Umbilical cord (tissue), 2 donors: ENCODE measurements around the gene DAPL1. TPM values are rescaled to one million over a fixed set of nuclear protein-coding genes. Genes with fewer than 3 reads are reported as not detected.

Experiments
- DNase-seq: peaks from one replicate; pipeline ENCODE4 v3.0.0-alpha.2; 2015; ENCODE audit warnings: low spot score
- total RNA-seq: library from RNA; depleted of rRNA; stranded (reverse); fragments of >200 nt; gene quantifications from one replicate; pipeline ENCODE4 v1.2.3, GENCODE V29; 2014; ENCODE audit warnings: low replicate concordance; ENCODE audit not compliant: insufficient read depth

DAPL1 gene, protein sequence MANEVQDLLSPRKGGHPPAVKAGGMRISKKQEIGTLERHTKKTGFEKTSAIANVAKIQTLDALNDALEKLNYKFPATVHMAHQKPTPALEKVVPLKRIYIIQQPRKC
- total RNA-seq = not detected

DNA sequence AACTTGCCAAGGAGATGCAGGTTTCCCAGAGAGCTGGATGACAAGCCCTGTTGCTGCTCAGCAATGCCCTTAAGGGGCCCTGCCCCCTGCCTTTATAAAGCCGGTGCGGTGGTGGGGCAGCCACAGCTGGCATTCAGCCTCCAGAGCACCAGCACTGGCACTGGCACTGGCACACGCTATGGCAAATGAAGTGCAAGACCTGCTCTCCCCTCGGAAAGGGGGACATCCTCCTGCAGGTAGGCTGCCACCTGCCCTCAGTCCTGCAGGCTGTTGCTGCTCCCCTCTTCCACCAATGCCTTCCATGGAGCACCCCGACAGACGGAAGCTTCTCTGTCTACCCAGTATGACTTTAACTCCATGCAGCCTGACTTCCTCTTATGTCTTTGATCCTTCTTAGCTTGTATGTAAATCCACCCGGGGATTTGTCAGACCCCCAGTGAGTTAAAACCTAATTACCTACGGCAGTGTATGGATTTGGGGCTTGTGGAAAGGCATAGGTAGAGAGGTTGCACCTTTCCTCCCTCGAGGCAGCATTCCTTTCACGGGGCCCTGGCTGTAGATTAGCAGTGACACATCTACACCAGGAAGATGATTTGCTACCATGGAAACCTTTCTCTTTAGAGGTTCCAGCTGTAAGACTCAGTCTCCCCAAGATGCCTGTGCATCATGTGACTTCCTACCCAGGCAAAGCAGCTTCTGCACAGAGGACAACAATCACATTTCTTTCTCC lies at the start of gene DAPL1:
Gene DAPL1 (plus strand): TSS at position 123 of the 730 bp plus-strand sequence. CDS start 56 bp downstream, at position 179.
- DNase-seq = no peak

DNA sequence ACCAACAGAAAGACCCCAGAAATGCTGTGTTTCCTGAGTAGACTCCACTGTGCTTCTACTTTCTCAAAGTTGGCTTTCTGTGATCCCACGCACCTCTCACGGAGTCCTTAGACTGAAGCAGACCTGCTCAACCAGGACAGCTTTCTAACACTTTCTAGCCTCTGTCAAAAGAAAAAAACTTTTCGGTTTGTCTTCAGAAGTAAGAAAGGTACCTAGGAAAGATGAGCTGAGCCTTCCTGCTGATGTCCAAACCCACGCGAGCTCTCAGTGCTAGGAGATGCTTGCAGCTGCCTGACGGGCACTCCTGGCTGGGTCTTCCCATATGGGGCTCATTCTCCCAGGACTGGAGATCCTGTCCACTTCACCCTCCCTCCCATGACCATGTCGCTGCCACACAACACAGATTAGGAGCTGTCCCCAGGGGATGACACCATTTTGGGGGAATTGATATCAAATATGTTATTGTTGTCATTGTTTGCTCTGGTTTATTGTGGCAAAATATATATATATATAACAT lies 49.2 kb upstream of the DAPL1 start:
- DNase-seq = no peak

DNA sequence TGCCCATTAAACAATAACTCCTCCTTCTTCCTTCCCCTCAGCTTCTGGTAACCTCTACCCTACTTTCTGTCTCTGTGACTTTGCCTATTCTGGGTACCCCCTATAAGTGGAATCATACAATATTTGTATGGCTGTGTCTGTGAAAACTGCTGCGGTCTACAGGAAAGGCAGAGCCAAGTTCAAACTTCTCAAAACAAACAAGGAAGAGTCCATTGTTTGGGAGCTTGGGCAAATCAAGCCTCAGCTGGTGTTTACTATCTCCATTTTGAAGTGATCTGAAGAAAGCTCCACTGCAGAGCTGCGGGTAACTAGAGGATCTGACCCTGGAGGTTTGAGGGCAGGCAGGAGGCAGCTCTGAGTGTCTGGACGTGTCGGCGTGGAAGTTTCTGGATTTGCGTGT lies 48.6 kb upstream of the DAPL1 start:
- DNase-seq = no peak

DNA sequence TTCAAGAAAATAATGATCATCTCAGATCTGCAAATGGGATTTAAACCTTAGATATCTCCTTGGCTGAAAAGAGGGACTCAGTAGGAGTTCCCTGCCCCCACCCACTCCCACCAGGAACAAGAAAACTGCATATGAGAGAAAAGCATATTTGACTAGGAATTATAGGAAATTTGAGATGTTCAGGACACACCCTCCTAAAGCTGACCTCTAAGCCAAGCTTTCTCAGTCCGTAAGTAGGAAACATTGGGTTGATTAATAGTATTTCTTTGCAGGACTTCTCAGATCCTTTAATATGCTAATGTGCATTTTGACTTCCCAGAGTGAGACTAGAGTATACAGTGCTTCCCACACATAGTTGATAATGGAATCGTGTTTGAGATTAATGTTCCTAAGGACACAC lies 47.8 kb upstream of the DAPL1 start:
- no peak for DNase-seq

DNA sequence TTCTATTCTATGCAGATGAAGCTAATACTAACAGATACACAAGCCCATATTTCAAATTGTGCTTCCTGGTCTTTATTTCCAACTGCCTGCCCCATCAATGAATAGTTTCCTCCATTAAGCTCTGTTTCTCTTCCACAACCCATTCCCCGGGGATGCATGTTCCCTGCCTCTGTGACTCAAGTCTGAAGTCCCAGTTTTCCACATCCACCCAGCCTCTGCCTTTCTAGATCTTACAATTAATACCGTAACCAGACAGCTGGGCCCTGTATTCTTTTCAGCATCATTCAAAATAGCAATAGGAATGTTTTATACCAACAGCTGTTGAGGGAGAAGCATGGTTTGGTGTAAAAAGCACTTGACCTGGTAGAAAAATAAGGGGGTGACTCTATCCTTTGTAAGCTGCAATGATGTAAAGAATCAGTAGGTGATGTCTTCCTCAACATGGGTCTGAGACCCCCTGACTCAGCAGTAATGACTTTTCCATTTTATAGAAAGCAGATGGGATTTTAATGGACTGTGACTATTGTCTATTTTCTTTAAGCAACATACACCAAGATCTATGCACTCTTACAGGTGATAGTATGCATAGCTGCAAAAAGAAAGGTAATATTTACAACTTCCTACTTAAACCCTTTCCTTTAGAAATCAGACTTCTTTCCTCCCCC lies 46.1 kb upstream of the DAPL1 start:
- no peak for DNase-seq

DNA sequence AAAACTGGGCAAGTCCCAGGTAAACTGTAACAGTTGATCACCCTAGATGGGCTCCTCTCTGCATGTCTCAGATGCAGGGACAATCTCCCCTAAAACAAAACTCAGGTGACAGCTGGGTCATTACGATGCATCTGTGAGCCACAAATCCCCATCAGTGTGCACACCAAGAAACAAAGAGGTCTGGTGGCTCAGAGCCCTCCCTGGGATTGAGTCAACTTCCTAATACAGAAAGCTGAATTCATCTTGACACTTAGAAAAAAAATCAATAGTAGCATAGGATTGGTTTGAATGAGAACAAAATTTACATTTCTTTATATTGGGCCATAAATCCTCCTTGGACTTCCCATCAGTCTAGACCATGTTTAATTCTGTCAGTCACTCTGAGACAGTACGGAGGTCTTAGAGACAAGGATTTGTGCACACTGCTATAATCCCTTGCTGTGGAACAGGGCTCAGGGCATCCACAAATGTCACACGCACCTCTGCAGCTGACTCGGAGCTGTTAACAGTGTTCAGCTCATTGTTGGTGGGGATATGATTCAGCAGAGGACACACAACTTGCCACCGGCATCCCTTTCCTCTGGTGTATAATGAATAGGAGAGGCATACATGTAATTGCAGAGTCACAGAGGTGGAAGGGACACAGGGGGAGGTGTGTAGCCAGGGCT lies 44.5 kb upstream of the DAPL1 start:
- no peak for DNase-seq

DNA sequence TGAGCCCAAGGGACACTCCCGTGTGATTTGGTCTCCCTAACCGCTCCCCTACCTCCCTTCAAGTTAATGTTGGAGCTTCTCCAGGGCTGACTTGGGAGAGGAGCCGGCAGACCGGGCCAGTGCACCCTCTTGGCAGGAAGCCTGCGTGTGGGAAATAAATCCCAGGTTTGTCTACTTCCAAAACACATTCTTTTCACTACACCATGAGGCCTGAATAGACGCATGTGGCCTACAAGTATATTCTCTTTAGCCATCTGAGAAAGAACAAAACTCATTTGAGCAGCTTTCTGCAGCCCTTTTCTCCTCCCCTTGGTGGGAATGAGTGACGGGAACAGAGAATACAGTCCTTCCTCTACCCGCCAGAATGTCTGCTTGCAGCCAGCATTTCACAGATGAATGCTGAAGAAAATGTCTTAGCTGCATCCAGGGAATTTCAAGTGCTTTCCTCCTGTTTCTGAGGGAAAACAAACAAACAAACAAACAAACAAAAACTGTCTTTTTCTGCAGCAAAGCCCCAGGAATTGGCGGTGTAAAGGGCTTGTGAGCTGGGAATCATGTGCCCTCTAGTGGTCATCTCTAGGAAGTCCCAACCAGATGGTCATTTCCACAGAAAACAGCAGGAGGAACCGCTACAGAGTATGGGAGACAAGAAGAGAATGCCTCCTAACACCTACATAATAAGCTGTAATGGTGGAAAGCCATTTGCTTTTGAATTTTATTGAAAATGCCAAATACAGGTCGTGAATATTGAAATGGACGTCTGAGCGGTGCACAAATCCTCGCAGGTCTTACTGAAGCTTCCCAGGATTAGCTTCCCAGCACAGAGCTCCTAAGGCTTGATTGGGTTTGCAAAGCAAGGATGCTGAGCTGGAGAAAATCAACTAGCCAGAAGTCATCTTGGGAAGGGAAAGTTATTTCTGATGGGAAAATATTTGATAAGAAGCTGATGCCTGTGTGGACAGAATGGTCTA lies 41.2 kb upstream of the DAPL1 start:
- DNase-seq = peak; percentile 82

DNA sequence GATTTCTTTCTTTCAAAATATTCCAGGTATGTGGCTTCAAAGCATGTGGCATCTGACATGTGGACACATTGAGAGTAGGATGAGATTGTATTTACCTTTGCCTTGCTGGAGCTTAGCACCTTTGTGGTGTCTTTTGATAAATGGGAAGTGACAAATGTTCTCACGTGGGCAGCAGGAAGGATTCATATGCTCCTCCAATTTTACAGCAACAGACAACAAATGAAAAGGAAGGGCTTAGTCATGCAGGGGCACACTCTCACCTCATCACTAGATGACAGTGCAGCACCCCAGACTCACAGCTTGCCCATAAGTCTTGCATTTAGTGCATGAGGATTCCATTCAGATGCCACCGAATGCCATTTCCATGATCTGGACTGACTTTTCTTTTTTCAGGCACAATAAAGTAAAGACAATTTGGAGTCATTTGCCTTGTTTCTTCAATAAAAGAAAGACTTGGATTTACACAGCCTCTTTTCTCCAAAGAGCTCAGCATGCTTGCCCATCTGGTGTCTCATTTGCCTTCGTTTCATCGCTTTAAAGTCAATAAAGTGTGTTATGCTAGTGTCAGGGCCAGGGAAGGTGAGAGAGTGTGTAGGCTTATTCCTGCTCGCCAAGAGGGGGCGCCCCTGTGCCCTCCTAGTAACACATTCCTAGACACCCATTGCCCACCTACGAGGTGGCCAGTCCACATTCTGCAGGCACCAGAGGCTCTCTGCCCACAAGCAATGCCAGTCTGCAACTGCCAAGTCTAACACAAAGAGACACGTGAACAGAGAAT lies 39.6 kb upstream of the DAPL1 start:
- DNase-seq = no peak

DNA sequence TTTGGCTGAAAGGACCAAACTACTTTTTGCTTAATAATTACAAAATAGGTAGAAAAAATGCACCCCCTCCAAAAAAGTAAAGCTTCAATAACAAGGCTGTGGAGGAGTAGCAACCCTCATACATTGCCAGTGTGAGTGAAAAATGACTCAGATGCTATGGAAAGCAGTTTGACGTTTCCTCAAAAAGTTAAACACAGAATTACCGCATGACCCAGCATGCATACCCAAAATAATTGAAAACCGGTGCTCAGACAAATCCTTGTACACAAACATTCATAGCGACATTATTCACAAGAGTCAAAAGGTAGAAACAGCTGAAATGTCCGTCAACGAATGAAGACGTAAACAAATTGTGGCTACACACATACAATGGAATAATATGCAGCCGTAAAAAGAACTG lies 38.8 kb upstream of the DAPL1 start:
- DNase-seq = no peak

DNA sequence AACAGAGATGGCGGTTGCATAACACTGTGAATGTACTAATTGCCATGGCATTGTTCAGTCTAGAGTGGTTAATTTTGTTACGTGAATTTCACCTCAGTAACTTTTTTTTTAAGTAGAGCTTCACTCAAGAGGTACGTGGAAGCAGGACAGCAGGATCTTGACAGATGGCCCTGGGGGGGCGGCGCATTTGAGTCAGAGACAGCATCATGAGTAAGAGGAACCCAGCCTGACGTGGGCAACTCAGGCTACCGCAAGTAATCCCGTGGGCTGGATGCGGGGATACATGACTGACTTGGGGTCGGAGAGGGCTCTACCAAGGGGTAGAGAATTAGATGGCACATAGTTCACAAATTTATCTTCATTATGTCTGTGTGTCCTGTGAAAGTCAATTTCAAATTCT lies 38.1 kb upstream of the DAPL1 start:
- DNase-seq = no peak

DNA sequence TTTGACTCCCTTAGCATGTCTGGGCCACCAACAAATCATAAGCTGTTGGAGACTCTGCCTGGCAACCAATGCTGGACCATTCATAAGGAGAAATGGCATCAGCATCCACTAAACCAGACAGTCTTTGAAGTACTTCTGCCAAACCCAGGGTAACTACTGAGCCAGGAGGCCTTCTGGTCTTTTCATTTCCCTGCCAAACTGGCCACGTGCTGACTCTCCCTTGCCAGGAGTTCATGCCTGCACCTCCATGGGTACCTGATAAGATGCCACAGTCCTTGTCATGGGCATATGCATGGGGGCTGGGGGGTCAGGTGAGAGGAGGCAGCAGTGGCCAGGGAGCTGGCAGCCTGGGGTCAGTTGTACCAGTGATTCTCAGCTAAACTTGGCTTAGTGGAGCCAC lies 34.2 kb upstream of the DAPL1 start:
- no peak for DNase-seq

DNA sequence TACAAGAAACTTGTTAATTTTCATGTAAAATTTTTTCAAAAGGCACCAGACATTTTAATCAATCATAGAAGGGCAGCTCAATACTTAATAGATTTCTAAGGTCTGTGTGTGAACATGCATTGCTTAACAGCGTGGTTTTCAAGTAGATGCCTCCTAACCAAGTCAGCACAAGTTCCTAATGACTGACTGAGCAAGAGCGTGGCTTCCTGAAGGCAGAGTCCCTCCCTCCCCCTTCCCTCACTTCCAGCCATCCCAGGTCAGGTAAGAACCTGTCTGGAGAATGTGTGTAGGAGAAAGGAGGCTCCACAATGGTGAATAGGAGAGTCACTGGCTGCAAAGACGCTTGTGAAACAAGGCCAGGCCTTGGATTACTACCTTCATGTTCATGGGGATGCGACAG lies 33.5 kb upstream of the DAPL1 start:
- DNase-seq = peak; percentile 65

DNA sequence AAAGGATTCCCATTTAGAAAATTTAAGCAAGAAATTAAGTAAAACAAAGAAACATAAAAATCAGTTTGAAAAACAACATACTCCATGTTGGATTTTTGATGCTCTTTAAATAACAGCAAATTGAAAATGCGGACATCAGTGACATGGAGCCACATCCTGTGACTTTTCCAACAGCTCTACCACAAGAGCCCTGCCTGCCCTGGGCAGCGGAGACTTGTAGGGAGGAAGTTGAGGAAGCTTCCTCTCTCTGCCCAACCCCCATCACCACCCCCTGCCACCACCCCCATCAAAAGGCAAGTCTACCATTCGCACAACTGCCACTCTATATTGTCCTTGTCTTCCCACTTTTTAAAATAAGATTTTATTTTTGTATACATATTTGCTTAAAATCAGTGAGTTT lies 32.8 kb upstream of the DAPL1 start:
- DNase-seq = no peak

DNA sequence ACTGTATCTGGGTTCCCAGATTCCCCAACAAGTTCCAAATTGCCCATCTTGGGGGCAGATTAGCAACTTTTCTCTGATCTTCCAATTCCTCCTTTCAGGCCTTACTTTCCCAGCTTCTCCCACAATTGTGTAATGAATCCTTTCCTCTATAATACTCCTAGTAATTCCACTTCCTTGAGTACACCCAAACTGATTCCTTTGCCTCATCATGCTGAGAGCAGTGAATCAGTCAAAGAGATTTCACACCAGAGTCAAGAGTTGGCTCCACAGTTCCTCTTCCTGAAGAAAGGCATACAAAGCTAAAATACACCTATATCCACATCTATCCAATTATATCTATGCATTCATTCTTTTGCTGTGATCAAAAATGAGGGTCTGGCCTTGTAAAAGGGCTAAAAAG lies 28.6 kb upstream of the DAPL1 start:
- DNase-seq = no peak

DNA sequence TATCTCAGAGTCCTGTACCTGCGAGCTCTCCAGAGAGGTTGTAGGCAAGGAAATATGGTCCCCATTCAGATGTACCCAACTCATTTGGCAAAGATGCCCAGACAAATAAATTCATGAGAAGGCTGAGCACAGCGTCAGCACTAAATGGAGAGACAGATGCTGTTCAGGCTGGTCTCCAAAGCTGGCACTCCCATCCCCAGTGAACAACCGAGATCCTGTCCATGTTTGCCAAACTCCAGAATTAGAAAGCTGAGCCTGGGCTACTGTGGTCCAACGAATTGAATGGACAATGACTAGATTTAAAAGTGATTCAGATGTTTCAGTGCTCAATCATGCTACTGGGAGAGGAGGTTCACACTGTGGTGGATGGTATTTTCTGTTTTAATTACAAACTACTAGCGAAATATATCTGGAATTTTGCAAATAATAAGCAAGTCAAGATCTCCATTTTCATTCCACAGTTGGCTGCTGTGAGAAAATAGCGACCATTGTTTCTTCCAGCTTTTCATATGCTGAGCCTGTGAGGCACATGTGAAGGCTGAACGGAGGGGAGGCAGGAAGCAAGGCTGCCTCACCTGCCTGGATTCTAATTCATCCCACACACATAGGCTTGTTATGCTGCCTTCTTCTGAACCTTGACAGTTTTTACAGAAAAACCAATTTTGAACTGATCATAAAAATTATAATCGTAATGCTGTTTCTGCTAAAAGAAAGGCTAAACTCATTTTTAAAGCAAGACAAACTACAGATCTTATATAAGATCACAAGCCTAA lies 22.6 kb upstream of the DAPL1 start:
- no peak for DNase-seq

DNA sequence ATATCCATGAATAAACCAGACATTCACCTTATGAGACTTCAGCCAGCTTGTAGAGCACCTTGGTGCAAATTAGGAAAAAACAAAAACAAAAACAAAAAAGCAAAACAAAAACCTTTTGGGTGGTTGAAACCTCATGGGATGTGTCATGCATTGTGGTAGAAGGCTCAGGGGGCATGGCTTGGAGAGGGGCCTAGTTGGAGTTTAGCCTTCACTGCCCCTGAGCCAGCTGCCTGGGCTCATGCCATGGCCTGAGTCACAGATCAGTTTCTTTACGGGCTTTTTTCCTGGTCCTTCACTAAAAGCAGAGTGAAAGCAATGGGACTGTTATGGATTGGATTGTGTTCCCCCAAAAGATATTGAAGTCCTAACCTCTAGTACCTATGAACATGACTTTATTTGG lies 22.0 kb upstream of the DAPL1 start:
- DNase-seq = no peak

DNA sequence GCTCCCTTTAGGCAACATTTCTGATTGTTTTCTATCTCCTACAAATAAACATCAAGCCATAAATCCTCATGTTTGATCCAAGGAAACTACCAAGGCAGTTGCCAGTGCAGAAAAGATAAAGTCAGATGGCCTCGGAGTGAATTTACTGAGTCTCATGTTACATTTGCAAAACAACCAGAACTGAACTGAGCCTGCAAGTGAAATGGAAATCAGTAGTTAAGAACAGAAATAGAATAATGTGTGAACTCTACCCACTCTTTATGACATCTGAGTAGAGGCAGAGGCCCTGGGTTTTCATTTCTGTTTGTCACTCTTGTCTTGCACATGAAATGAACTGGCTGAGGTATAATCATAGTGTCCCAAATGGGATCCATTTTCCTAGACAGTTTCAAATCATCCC lies 20.4 kb upstream of the DAPL1 start:
- DNase-seq = peak; percentile 18

DNA sequence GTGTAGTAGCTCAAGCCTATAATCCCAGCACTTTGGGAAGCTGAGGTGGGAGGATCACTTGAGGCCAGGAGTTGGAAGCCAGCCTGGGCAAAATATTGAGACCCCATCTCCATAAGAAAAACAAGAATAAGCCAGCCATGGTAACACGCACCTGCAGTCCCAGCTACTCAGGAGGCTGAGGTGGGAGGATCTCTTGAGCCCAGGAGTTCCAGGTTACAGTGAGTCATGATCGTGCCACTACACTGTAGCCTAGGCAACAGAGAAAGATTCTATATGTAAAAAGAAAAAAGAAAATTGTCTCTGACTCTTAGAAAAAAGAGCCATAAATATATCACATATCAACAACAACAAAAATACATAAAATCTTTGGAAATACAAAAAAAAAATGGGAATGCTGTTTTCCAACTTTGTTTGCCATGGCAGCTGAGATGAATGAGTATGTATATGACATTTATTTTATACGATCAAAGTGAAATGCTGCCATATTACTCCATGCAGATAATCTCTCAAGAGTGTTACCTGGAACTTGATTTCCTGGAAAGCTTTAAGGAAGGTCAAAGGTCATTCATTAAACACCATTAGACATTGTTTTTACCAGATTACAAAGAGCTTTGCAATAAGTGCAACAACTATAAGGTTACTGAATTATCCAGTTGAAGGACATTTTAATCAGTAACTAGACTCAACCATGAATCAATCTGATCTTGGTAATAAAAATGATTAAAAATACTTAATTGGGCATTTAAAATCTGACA lies 19.7 kb upstream of the DAPL1 start:
- DNase-seq = no peak

DNA sequence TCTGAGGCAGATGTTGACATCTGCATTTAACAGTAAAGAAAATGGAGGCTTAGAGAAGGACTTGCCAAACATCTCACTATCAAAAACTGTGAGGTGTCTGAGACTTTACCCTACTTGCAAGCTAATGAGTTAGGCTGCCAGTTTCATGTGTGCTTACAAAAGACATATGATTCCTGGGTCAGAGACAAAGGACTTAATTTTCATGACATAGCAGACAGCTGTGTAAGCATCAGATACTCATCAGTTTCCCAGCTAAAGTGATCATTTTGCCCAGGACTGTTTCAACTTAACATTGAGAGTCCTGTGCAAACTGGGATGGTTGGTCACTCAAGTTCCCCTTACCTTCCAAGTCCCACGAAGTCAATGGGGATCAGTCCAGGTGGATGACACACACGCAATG lies 18.9 kb upstream of the DAPL1 start:
- no peak for DNase-seq
